H1 (cell line): ENCODE measurements around the gene CEP57. TPM values are rescaled to one million over a fixed set of nuclear protein-coding genes. Genes with fewer than 3 reads are reported as not detected.
A peak's percentile ranks its signal among the peaks of the same experiment; 100 is the strongest.

ENCODE experiments used
- CTCF ChIA-PET: fragments of 300-600 bp; sonication (Branson Sonifier 250); formaldehyde crosslinking; loops from one replicate; lab custom pipeline; 2021; ENCODE audit not compliant: partially characterized antibody; lab: Charles Lee
- POLR2A ChIA-PET: fragments of 300-600 bp; sonication (Branson Sonifier 250); formaldehyde crosslinking; loops from one replicate; lab custom pipeline; 2021; ENCODE audit warnings: inconsistent platforms; ENCODE audit not compliant: partially characterized antibody; lab: Charles Lee
- DNase-seq, 2 experiments: peaks; one replicate each; pipeline versions ENCODE4 v3.0.0 to v3.0.0-alpha.2; 2010 to 2022; ENCODE audit warnings: low spot score in 2 of 2, low read depth in 1 of 2, mixed read lengths in 1 of 2
- FAIRE-seq: peaks from 2 replicates; lab custom pipeline; 2011; peaks lifted over from hg19 to GRCh38; lab: Jason Lieb, UNC
- H2AFZ ChIP-seq: 2 replicates; pipeline ENCODE4 v1.8.1; 2012; ENCODE audit warnings: low read length, inconsistent platforms
- H2AK5ac ChIP-seq: 2 replicates; pipeline ENCODE4 v1.6.1; 2013; ENCODE audit warnings: low read depth, low read length
- H2BK120ac ChIP-seq: replicated peaks from 2 replicates; pipeline ENCODE3; 2013; ENCODE audit warnings: low read depth, low read length, inconsistent platforms
- H2BK12ac ChIP-seq: 2 replicates; pipeline ENCODE4 v1.6.1; 2013; ENCODE audit warnings: low read depth, low read length
- H2BK15ac ChIP-seq: 2 replicates; pipeline ENCODE4 v1.6.1; 2013; ENCODE audit warnings: low read length
- H2BK20ac ChIP-seq: 2 replicates; pipeline ENCODE4 v1.6.1; 2013; ENCODE audit warnings: low read length
- H2BK5ac ChIP-seq: 2 replicates; pipeline ENCODE4 v1.6.1; 2013; ENCODE audit warnings: low read depth, low read length
- H3K14ac ChIP-seq: 2 replicates; pipeline ENCODE4 v1.6.1; 2013; ENCODE audit warnings: inconsistent platforms; ENCODE audit not compliant: insufficient read length
- H3K18ac ChIP-seq: 2 replicates; pipeline ENCODE4 v1.6.1; 2013; ENCODE audit warnings: low read length; ENCODE audit errors: extremely low read depth
- H3K23ac ChIP-seq: 2 replicates; pipeline ENCODE4 v1.6.1; 2013; ENCODE audit warnings: inconsistent platforms; ENCODE audit not compliant: insufficient read length
- H3K23me2 ChIP-seq: 2 replicates; pipeline ENCODE4 v1.6.1; 2013; ENCODE audit warnings: low read depth, low read length
- H3K27ac ChIP-seq: 2 replicates; pipeline ENCODE4 v1.6.1; 2011; ENCODE audit warnings: low read depth, low read length, inconsistent platforms
- H3K27me3 ChIP-seq, 4 experiments: replicated peaks in 1 of 4; 1 replicate in 1 of 4; 2 replicates in 3 of 4; pipeline versions ENCODE4 v1.6.1 to v1.8.1; 2011 to 2013; ENCODE audit warnings: low read length in 3 of 4, mild to moderate bottlenecking in 3 of 4, inconsistent platforms in 2 of 4, mixed read lengths in 2 of 4, moderate library complexity in 1 of 4; ENCODE audit not compliant: control insufficient read depth in 3 of 4, insufficient read depth in 3 of 4; ENCODE audit errors: extremely low read depth in 1 of 4
- H3K36me3 ChIP-seq, 4 experiments: 2 replicates each; pipeline versions ENCODE4 v1.6.1 to v1.8.1; 2011 to 2013; ENCODE audit warnings: mild to moderate bottlenecking in 4 of 4, low read length in 3 of 4, moderate library complexity in 2 of 4, control low read depth in 1 of 4, inconsistent platforms in 1 of 4; ENCODE audit not compliant: insufficient read depth in 4 of 4, control insufficient read depth in 2 of 4
- H3K4ac ChIP-seq: replicated peaks from 2 replicates; pipeline ENCODE3; 2013; ENCODE audit warnings: low read length, low read depth, mixed read lengths, inconsistent platforms; ENCODE audit not compliant: insufficient read length
- H3K4me1 ChIP-seq, 4 experiments: replicated peaks in 1 of 4; 1 replicate in 1 of 4; 2 replicates in 3 of 4; pipeline versions ENCODE4 v1.6.1 to v1.8.1; 2011 to 2013; ENCODE audit warnings: low read length in 3 of 4, inconsistent platforms in 2 of 4, mixed read lengths in 1 of 4; ENCODE audit not compliant: insufficient read depth in 4 of 4, control insufficient read depth in 3 of 4
- H3K4me2 ChIP-seq, 2 experiments: 2 replicates each; pipeline versions ENCODE4 v1.6.1 to v1.8.1; 2011 to 2013; ENCODE audit warnings: low read depth in 2 of 2, low read length in 2 of 2, control low read depth in 1 of 2, inconsistent platforms in 1 of 2, mild to moderate bottlenecking in 1 of 2; ENCODE audit not compliant: insufficient read depth in 1 of 2
- H3K4me3 ChIP-seq, 4 experiments: fragments of 200-600, 300-600 bp in 1 of 4; sonication (generic), shearing (Covaris generic), sonication (Bioruptor Twin) in 1 of 4; 2 replicates each; pipeline versions ENCODE4 v1.5.1 to v1.8.1; 2011 to 2016; ENCODE audit warnings: low read length in 4 of 4, low read depth in 3 of 4, control low read depth in 2 of 4, inconsistent platforms in 2 of 4, mild to moderate bottlenecking in 2 of 4, mixed read lengths in 1 of 4, moderate library complexity in 1 of 4; ENCODE audit not compliant: insufficient read depth in 2 of 4; ENCODE audit errors: extremely low read depth in 1 of 4
- H3K56ac ChIP-seq: replicated peaks from 2 replicates; pipeline ENCODE3; 2013; ENCODE audit warnings: low read depth, mild to moderate bottlenecking, mixed read lengths, low read length, inconsistent platforms; ENCODE audit not compliant: insufficient read length
- H3K79me1 ChIP-seq: 2 replicates; pipeline ENCODE4 v1.6.1; 2013; ENCODE audit warnings: low read depth, low read length, control low read depth
- H3K79me2 ChIP-seq, 2 experiments: 2 replicates each; pipeline versions ENCODE4 v1.6.1 to v1.8.1; 2012 to 2013; ENCODE audit warnings: low read length in 2 of 2, mild to moderate bottlenecking in 2 of 2, inconsistent platforms in 1 of 2; ENCODE audit not compliant: insufficient read depth in 2 of 2, control insufficient read depth in 1 of 2
- H3K9ac ChIP-seq, 4 experiments: replicated peaks in 1 of 4; 1 replicate in 1 of 4; 2 replicates in 3 of 4; pipeline versions ENCODE4 v1.6.1 to v1.8.1; 2011 to 2013; ENCODE audit warnings: low read depth in 3 of 4, low read length in 3 of 4, control low read depth in 2 of 4, mild to moderate bottlenecking in 2 of 4, moderate library complexity in 2 of 4, inconsistent platforms in 1 of 4; ENCODE audit errors: extremely low read depth in 1 of 4
- H3K9me3 ChIP-seq, 2 experiments: 2 replicates each; pipeline versions ENCODE4 v1.6.1 to v1.8.1; 2012 to 2013; ENCODE audit warnings: mild to moderate bottlenecking in 2 of 2, moderate library complexity in 2 of 2, control low read depth in 1 of 2, inconsistent platforms in 1 of 2, low read depth in 1 of 2, low read length in 1 of 2, mixed read lengths in 1 of 2; ENCODE audit not compliant: insufficient read depth in 2 of 2
- H4K20me1 ChIP-seq, 2 experiments: replicated peaks in 1 of 2; 2 replicates each; pipeline versions ENCODE3 to v1.8.1; 2011 to 2013; ENCODE audit warnings: inconsistent platforms in 2 of 2, low read length in 2 of 2, mild to moderate bottlenecking in 1 of 2; ENCODE audit not compliant: insufficient read depth in 2 of 2, control insufficient read depth in 1 of 2
- H4K5ac ChIP-seq: 2 replicates; pipeline ENCODE4 v1.6.1; 2013; ENCODE audit warnings: low read length, low read depth, mixed read lengths, inconsistent platforms; ENCODE audit not compliant: insufficient read length
- H4K8ac ChIP-seq: 2 replicates; pipeline ENCODE4 v1.8.0; 2013; ENCODE audit warnings: mild to moderate bottlenecking, moderate library complexity, low read length, inconsistent platforms; ENCODE audit not compliant: insufficient read depth; ENCODE audit errors: extremely low read depth
- H4K91ac ChIP-seq: replicated peaks from 2 replicates; pipeline ENCODE3; 2013; ENCODE audit warnings: low read length, mixed read lengths, inconsistent platforms; ENCODE audit not compliant: insufficient read length
- ATF3 ChIP-seq: IDR thresholded peaks from 2 replicates; pipeline ENCODE4 v1.6.1; 2011; ENCODE audit warnings: low read depth, mild to moderate bottlenecking, low read length; ENCODE audit not compliant: insufficient read depth
- BCL11A ChIP-seq, 2 experiments: IDR thresholded peaks; one replicate each; pipeline ENCODE4 v1.6.1; 2011; ENCODE audit warnings: low read depth in 2 of 2, low read length in 2 of 2, mild to moderate bottlenecking in 2 of 2
- GABPA ChIP-seq: IDR thresholded peaks from 2 replicates; pipeline ENCODE4 v1.6.1; 2011; ENCODE audit warnings: mild to moderate bottlenecking, low read length, moderate library complexity, borderline replicate concordance; ENCODE audit not compliant: insufficient read depth
- NRF1 ChIP-seq: IDR thresholded peaks from 2 replicates; pipeline ENCODE4 v1.6.1; 2011; ENCODE audit warnings: mild to moderate bottlenecking, low read depth, low read length, improper control_type of control experiment
- POLR2AphosphoS5 ChIP-seq: IDR thresholded peaks from 2 replicates; pipeline ENCODE4 v1.6.1; 2011; ENCODE audit warnings: low read depth, low read length
- RFX5 ChIP-seq: IDR thresholded peaks from 2 replicates; pipeline ENCODE4 v1.6.1; 2011; ENCODE audit warnings: low read depth, low read length, improper control_type of control experiment, borderline replicate concordance
- RXRA ChIP-seq: IDR thresholded peaks from 2 replicates; pipeline ENCODE4 v1.6.1; 2011; ENCODE audit warnings: low read depth, mild to moderate bottlenecking, low read length, moderate library complexity; ENCODE audit not compliant: insufficient read depth
- SIRT6 ChIP-seq: IDR thresholded peaks from one replicate; pipeline ENCODE4 v1.7.1; 2012; ENCODE audit warnings: low read length, inconsistent platforms
- SP1 ChIP-seq: IDR thresholded peaks from 2 replicates; pipeline ENCODE4 v1.6.1; 2011; ENCODE audit warnings: low read depth, low read length
- TEAD4 ChIP-seq: IDR thresholded peaks from 2 replicates; pipeline ENCODE4 v1.6.1; 2012; ENCODE audit warnings: low read depth, low read length, inconsistent platforms, mixed read lengths
- USF2 ChIP-seq: IDR thresholded peaks from 2 replicates; pipeline ENCODE4 v1.6.1; 2011; ENCODE audit warnings: low read length, improper control_type of control experiment
- WGBS, 2 experiments: shearing (Covaris generic) in 1 of 2; methylation state at CpG; one replicate each; pipeline versions ENCODE4 v1.1.6 to v1.1.7; 2013 to 2015; ENCODE audit warnings: low lambda C conversion rate in 2 of 2, mixed read lengths in 2 of 2, inconsistent platforms in 1 of 2, low coverage in 1 of 2, missing lambda C conversion rate in 1 of 2; ENCODE audit not compliant: insufficient replicate concordance in 2 of 2, insufficient coverage in 1 of 2, insufficient read length in 1 of 2; ENCODE audit errors: extremely low coverage in 1 of 2, missing lambda C conversion rate in 1 of 2; 5-methylcytosine and 5-hydroxymethylcytosine counted together
- polyA plus RNA-seq, 7 experiments: library from polyadenylated mRNA; depleted of rRNA in 3 of 7; stranded (reverse) in 5 of 7; unstranded in 2 of 7; fragments of >200 nt in 5 of 7; fragments of 200-250 nt in 2 of 7; gene quantifications; 1 replicate in 5 of 7; 2 replicates in 1 of 7; 4 replicates in 1 of 7; pipeline versions ENCODE4 v1.2.1 to v1.2.3, GENCODE V29; 2011 to 2013; ENCODE audit warnings: missing spikeins in 2 of 7, mixed read lengths in 2 of 7
- total RNA-seq: library from RNA; stranded (reverse); fragmentation: NEBNext Ultra II Directional; extraction: Animal tissue kit (Norgen Biotek cat#: 25700); gene quantifications from 2 replicates; pipeline ENCODE4 v1.2.1, GENCODE V29; 2021

CEP57 gene
- total and polyA plus RNA-seq, 2 of the 8 experiments (the other 6 are each of a cell fraction or from before 2014, with no cell fraction given) = 26.3 to 72.7 TPM

- H3K23ac ChIP-seq = no peak overlapping the region
- H4K5ac ChIP-seq = no peak overlapping the region
- peak; percentile 7 for FAIRE-seq
- no peak overlapping the region for H3K4me2 ChIP-seq
- no peaks in the 10 kb centered on the region for H3K27me3 ChIP-seq
- no peak overlapping the region for H2AK5ac ChIP-seq
- no peak overlapping the region for H3K56ac ChIP-seq
- TF ChIP-seq USF2 (no peak), TEAD4 (no peak), SIRT6 (no peak), RFX5 (no peak), POLR2AphosphoS5 (no peak), NRF1 (no peak), BCL11A (IDR thresholded peaks at IDR 0.05; ENCODE audit: low read depth in 2 of 2, low read length in 2 of 2) (no peak), SP1 (no peak), GABPA (no peak), RXRA (no peak), ATF3 (no peak)
- ChIA-PET POLR2A (interaction anchor here (1.0 kb wide), 1 partner anchor 10 kb away, joined by 3 read pairs; no protein-coding TSS in a partner anchor), CTCF (interaction anchor here (0.5 to 1.7 kb wide), 2 partner anchors 9 to 101 kb away, joined by 3 to 8 read pairs; no protein-coding TSS in a partner anchor)
- H4K91ac ChIP-seq = no peak overlapping the region
- H3K4me3 ChIP-seq = no peak overlapping the region
- no peak overlapping the region for H3K14ac ChIP-seq
- H3K23me2 ChIP-seq = no peaks in the 10 kb centered on the region
- H3K9ac ChIP-seq = no peak overlapping the region
- no peak overlapping the region for H2BK12ac ChIP-seq
- no peaks in the 10 kb centered on the region for H3K9me3 ChIP-seq
- H4K8ac ChIP-seq = no peak overlapping the region
- no peak overlapping the region for H2AFZ ChIP-seq
- H3K36me3 ChIP-seq = peaks cover 4 to 64% (median 31%) of the 10 kb centered on the region in 4 experiments; a peak in 7 of 8 replicates
- H3K4ac ChIP-seq = no peak overlapping the region
- H3K4me1 ChIP-seq = no peaks in the 10 kb centered on the region
- no peak overlapping the region for H2BK5ac ChIP-seq
- H2BK120ac ChIP-seq = no peak overlapping the region
- no peak overlapping the region for H3K27ac ChIP-seq
- no peaks in the 10 kb centered on the region for H4K20me1 ChIP-seq
- no peak overlapping the region for H2BK15ac ChIP-seq
- DNase-seq = no peak
- WGBS, 2 experiments = 93% methylated on average over 4 of the region's 4 CpGs; no CpG with 5 or more reads in 1 of the 2 experiments
- no peaks in the 10 kb centered on the region for H3K79me2 ChIP-seq
- no peak overlapping the region for H2BK20ac ChIP-seq
- H3K18ac ChIP-seq = no peak overlapping the region
- no peaks in the 10 kb centered on the region for H3K79me1 ChIP-seq
These were observed 37.4 kb downstream of the CEP57 start for GRCh38 chr11:95827696-95828095.
